ENCODE measurements around the gene PLXNC1.

The PLXNC1 gene

DNA sequence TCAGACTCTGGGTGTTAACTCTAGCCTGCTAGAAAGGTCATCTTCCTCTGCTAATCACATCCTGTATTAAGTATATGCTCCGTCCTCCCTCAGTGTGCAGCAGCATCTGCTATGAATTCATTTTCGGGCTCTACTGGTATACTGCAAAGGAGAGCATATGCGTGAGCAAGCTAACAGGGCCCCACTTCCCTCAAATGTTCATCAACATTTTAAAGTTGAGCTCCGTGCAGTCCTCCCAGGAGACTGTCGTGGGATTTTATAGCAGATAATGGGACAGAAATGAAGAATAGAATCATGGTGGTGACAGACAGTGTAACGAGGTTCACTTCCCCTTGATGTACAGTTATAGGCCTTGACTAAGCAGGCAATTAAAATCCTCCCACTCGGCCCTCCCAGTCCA lies 131.7 kb downstream of the PLXNC1 start:
- DNase-seq (ENCODE audit: low read depth), result no peak
- TF ChIP-seq CTCF (conservative IDR thresholded peaks at IDR 0.05; ENCODE audit: low read length), result no peak
- H3K4me3 ChIP-seq (ENCODE audit: low read length), result no peak overlapping the region

DNA sequence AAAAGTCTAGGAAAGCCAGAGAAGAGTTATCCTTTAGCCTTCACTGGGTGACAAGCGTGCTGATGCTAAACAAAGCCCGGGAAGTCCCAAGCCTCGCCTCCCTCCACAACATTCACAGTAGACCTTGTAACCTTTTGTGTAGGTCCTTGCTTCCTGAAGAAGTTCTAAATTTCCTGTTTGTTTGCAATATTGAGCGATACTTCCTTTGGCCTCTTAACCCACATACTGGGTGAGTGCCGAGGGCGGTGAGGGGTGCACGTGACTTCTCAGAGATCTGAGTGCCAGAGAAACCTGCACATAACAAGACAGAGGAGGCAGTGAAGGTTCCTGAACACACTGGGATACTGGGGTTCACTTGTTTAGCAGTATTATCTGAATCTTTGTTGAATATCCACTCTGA lies 134.3 kb downstream of the PLXNC1 start:
- DNase-seq (ENCODE audit: low read depth), result no peak
- TF ChIP-seq CTCF (conservative IDR thresholded peaks at IDR 0.05; ENCODE audit: low read length), result no peak
- H3K4me3 ChIP-seq (ENCODE audit: low read length), result no peak overlapping the region

GRCh38 chr12:94284046-94284445 lies 135.7 kb downstream of the PLXNC1 start:
- no peak for TF ChIP-seq CTCF (conservative IDR thresholded peaks at IDR 0.05; ENCODE audit: low read length)
- H3K4me3 ChIP-seq (ENCODE audit: low read length), result no peak overlapping the region
- no peak for DNase-seq (ENCODE audit: low read depth)

- DNase-seq (ENCODE audit: low read depth), result no peak
- TF ChIP-seq CTCF (conservative IDR thresholded peaks at IDR 0.05; ENCODE audit: low read length), result no peak
Measured at GRCh38 chr12:94284859-94285258, 136.5 kb downstream of the PLXNC1 start.

DNA sequence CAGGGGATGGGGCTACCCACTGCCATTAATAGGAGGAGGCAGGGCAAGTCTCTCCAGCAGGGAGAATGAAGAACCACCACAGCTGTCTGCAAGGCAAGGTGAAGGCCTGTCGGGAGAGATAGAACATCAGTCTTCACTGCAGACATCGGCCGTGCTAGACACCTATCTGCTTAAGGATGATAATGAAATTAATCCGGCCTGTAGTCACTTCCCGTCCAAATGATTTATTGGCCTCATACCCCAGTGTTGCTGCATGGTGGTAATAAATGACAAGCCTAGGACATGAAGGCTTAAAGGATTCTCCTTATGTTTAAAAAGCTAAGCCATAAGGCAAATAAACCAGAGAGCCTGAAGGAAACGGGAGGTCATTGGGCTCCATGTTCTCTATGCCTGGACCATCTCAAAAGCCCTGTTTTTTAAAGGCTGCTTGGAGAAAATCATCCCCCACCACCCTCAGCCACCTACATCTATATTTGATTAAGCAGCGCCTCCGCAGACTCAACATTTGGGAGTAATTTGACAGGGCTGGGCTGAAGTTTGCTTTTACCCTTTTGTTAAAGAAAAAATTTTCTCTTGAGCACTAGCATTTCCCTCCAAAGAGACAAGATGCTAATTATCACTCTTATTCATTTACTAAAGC lies 137.7 kb downstream of the PLXNC1 start:
- TF ChIP-seq CTCF (conservative IDR thresholded peaks at IDR 0.05; ENCODE audit: low read length), result no peak
- H3K4me3 ChIP-seq (ENCODE audit: low read length), result no peak overlapping the region
- no peak for DNase-seq (ENCODE audit: low read depth)

More at GRCh38 chr12:94284859-94285258, 136.5 kb downstream of the PLXNC1 start:
- H3K4me3 ChIP-seq (ENCODE audit: low read length), result no peak overlapping the region

- no peak for DNase-seq (ENCODE audit: low read depth)
- H3K4me3 ChIP-seq (ENCODE audit: low read length), result no peak overlapping the region
- no peak for TF ChIP-seq CTCF (conservative IDR thresholded peaks at IDR 0.05; ENCODE audit: low read length)
Measured at GRCh38 chr12:94286583-94287244, 138.3 kb downstream of the PLXNC1 start.

- DNase-seq (ENCODE audit: low read depth), result no peak
- H3K4me3 ChIP-seq (ENCODE audit: low read length), result no peak overlapping the region
- TF ChIP-seq CTCF (conservative IDR thresholded peaks at IDR 0.05; ENCODE audit: low read length), result no peak
Measured at GRCh38 chr12:94287245-94287628, 138.9 kb downstream of the PLXNC1 start.

Measured in AG10803 (cell line).